GM18526 (cell line): ENCODE results near the gene LHPP.

Source experiments
- POLR2A ChIP-seq: IDR thresholded peaks from 3 replicates; pipeline ENCODE4 v1.6.1; 2011; ENCODE audit not compliant: insufficient read length; ENCODE audit errors: extremely low read depth

LHPP gene

GRCh38 chr10:124461642-124462347 is at the start of gene LHPP:
Gene LHPP (plus strand): TSS chr10:124461823. CDS start chr10:124461863, 40 bp downstream.
- TF ChIP-seq POLR2A, result peak; percentile 46

- TF ChIP-seq POLR2A, result no peak
Measured at GRCh38 chr10:124414076-124414475, 47.5 kb upstream of the LHPP start.

- no peak for TF ChIP-seq POLR2A
Measured at GRCh38 chr10:124415210-124415609, 46.4 kb upstream of the LHPP start.

- no peak for TF ChIP-seq POLR2A
Measured at GRCh38 chr10:124416733-124417132, 44.9 kb upstream of the LHPP start.

- no peak for TF ChIP-seq POLR2A
Measured at GRCh38 chr10:124417895-124418725, 43.5 kb upstream of the LHPP start.

- peak; percentile 77 for TF ChIP-seq POLR2A
Measured at GRCh38 chr10:124418726-124419501, 42.7 kb upstream of the LHPP start, which contains the start of gene OAT. Gene OAT (minus strand): TSS chr10:124418923. CDS start chr10:124412171, 6,752 bp downstream.

- TF ChIP-seq POLR2A, result no peak
Measured at GRCh38 chr10:124419635-124420034, 42.0 kb upstream of the LHPP start.

- TF ChIP-seq POLR2A, result no peak
Measured at GRCh38 chr10:124420254-124420653, 41.4 kb upstream of the LHPP start.

- no peak for TF ChIP-seq POLR2A
Measured at GRCh38 chr10:124422742-124423141, 38.9 kb upstream of the LHPP start.

GRCh38 chr10:124423813-124424212 is 37.8 kb upstream of the LHPP start:
- no peak for TF ChIP-seq POLR2A

GRCh38 chr10:124425227-124425962 is 36.2 kb upstream of the LHPP start:
- TF ChIP-seq POLR2A, result no peak

- no peak for TF ChIP-seq POLR2A
Measured at GRCh38 chr10:124428207-124428777, 33.3 kb upstream of the LHPP start.

- no peak for TF ChIP-seq POLR2A
Measured at GRCh38 chr10:124429576-124429975, 32.0 kb upstream of the LHPP start.

GRCh38 chr10:124430077-124430476 is 31.5 kb upstream of the LHPP start:
- TF ChIP-seq POLR2A, result no peak
